PFSK-1 (cell line): ENCODE measurements around the gene ZNF688.

Experiments
- POLR2AphosphoS5 ChIP-seq: IDR thresholded peaks from 2 replicates; pipeline ENCODE4 v1.6.1; 2012; ENCODE audit warnings: low read depth, mild to moderate bottlenecking, control low read depth, low read length, moderate library complexity
- REST ChIP-seq, 2 experiments: IDR thresholded peaks; 2 replicates each; pipeline versions ENCODE4 v1.6.1 to v1.8.0; 2011 to 2012; ENCODE audit warnings: low read depth in 2 of 2, low read length in 2 of 2, control low read depth in 1 of 2, inconsistent platforms in 1 of 2, mild to moderate bottlenecking in 1 of 2, moderate library complexity in 1 of 2; ENCODE audit not compliant: insufficient read depth in 1 of 2
- SIN3A ChIP-seq: IDR thresholded peaks from 2 replicates; pipeline ENCODE4 v1.6.1; 2012; ENCODE audit warnings: mild to moderate bottlenecking, low read length, moderate library complexity, borderline replicate concordance; ENCODE audit not compliant: insufficient read depth
- TAF1 ChIP-seq: IDR thresholded peaks from 2 replicates; pipeline ENCODE4 v1.6.1; 2012; ENCODE audit warnings: low read length, control low read depth, borderline replicate concordance; ENCODE audit not compliant: insufficient read depth

- TF ChIP-seq TAF1: no peak
- no peak for TF ChIP-seq POLR2AphosphoS5
- no peak for TF ChIP-seq REST (IDR thresholded peaks at IDR 0.05; ENCODE audit: insufficient read depth in 1 of 2, low read depth in 2 of 2, low read length in 2 of 2)
- TF ChIP-seq SIN3A: no peak
Observed at GRCh38 chr16:30592871-30593270, 21.4 kb upstream of the ZNF688 start.
